Measurements from ENCODE around the gene MMD. TPM values are rescaled to one million over a fixed set of nuclear protein-coding genes. Genes with fewer than 3 reads are reported as not detected.

The MMD gene
- total RNA-seq, 6 experiments from 2014 or later: 2.8 to 17.2 (median 12.4) TPM

- no peak overlapping the region for H3K4me3 ChIP-seq
- ATAC-seq (no peak), DNase-seq (no peak)
- no peaks in the 10 kb centered on the region for H3K27me3 ChIP-seq
- intact Hi-C loops (cut with DNase I): no loop called here
- TF ChIP-seq POLR2A (IDR thresholded peaks at IDR 0.05) (no peak), CTCF (IDR thresholded peaks at IDR 0.05) (no peak)
- H3K36me3 ChIP-seq: peaks cover 0 to 11% (median 4%) of the 10 kb centered on the region in 4 donors
- H3K9me3 ChIP-seq: no peaks in the 10 kb centered on the region
- WGBS (ENCODE audit: insufficient coverage, low coverage, low lambda C conversion rate, missing lambda C conversion rate): 84% methylated on average over 2 of the region's 4 CpGs
- H3K27ac ChIP-seq: no peak overlapping the region
- H3K4me1 ChIP-seq: peaks cover 0 to 10% (median under 1%) of the 10 kb centered on the region in 4 donors
Observed at GRCh38 chr17:55414983-55415382, 6.7 kb downstream of the MMD start.

- no peak overlapping the region for H3K27ac ChIP-seq
- ATAC-seq: no peak
- H3K4me1 ChIP-seq: peaks cover 0 to 11% (median 6%) of the 10 kb centered on the region in 4 donors
- TF ChIP-seq POLR2A (IDR thresholded peaks at IDR 0.05) (no peak), CTCF (IDR thresholded peaks at IDR 0.05) (no peak)
- H3K4me3 ChIP-seq: no peak overlapping the region
- no peaks in the 10 kb centered on the region for H3K9me3 ChIP-seq
- H3K36me3 ChIP-seq: peaks cover 0 to 11% (median 5%) of the 10 kb centered on the region in 4 donors
- DNase-seq: no peak
- intact Hi-C loops (cut with DNase I): no loop called here
- no peaks in the 10 kb centered on the region for H3K27me3 ChIP-seq
- WGBS (ENCODE audit: insufficient coverage, low coverage, low lambda C conversion rate, missing lambda C conversion rate): 94% methylated on average over 6 of the region's 8 CpGs
Observed at GRCh38 chr17:55413825-55414489, 7.7 kb downstream of the MMD start.

- ATAC-seq: no peak
- TF ChIP-seq POLR2A (IDR thresholded peaks at IDR 0.05): no peak
- TF ChIP-seq CTCF (IDR thresholded peaks at IDR 0.05): no peak
- 91% methylated on average over 1 of the region's 1 CpG for WGBS (ENCODE audit: insufficient coverage, low coverage, low lambda C conversion rate, missing lambda C conversion rate)
- H3K36me3 ChIP-seq: peaks cover 0 to 12% (median 5%) of the 10 kb centered on the region in 4 donors
- peaks cover 0 to 29% (median 15%) of the 10 kb centered on the region in 4 donors for H3K4me1 ChIP-seq
- peak overlapping the region in 1 of 3 donors; percentile 35 for H3K27ac ChIP-seq
- H3K9me3 ChIP-seq: no peaks in the 10 kb centered on the region
- DNase-seq: no peak
- H3K27me3 ChIP-seq: no peaks in the 10 kb centered on the region
- intact Hi-C loops (cut with DNase I): no loop called here
- no peak overlapping the region for H3K4me3 ChIP-seq
Observed at GRCh38 chr17:55411463-55411855, 10.2 kb downstream of the MMD start.

GRCh38 chr17:55410722-55411462 lies 10.7 kb downstream of the MMD start:
- no peak overlapping the region for H3K4me3 ChIP-seq
- H3K4me1 ChIP-seq: peaks cover 0 to 29% (median 15%) of the 10 kb centered on the region in 4 donors
- 44% methylated on average over 5 of the region's 5 CpGs for WGBS (ENCODE audit: insufficient coverage, low coverage, low lambda C conversion rate, missing lambda C conversion rate)
- peak; percentile 60 to 78 (median 72) for ATAC-seq
- no peaks in the 10 kb centered on the region for H3K9me3 ChIP-seq
- TF ChIP-seq CTCF (IDR thresholded peaks at IDR 0.05) (no peak), POLR2A (IDR thresholded peaks at IDR 0.05) (no peak)
- peaks cover 0 to 12% (median 5%) of the 10 kb centered on the region in 4 donors for H3K36me3 ChIP-seq
- peak in 1 of 3 donors; percentile 58 for DNase-seq
- no peaks in the 10 kb centered on the region for H3K27me3 ChIP-seq
- intact Hi-C loops (cut with DNase I): no loop called here
- H3K27ac ChIP-seq: peak overlapping the region in 1 of 3 donors; percentile 35
